WTC11 (cell line): ENCODE measurements around the gene TMEM175. TPM values are rescaled to one million over a fixed set of nuclear protein-coding genes. Genes with fewer than 3 reads are reported as not detected.
A peak's percentile ranks its signal among the peaks of the same experiment; 100 is the strongest.
"Not testable (repeated sequence)": the region's sequence is repeated elsewhere in the genome, so short reads cannot be mapped to it uniquely, and the experiment has no call there.

Experiments used
- ATAC-seq: fragments of 200-7000 bp; cut with Tn5 transposase; 2 replicates; pipeline ENCODE4 v1.10.0; 2021; ENCODE audit warnings: mild to moderate bottlenecking, moderate library complexity
- CTCF ChIA-PET: fragments of 300-600 bp; sonication (Branson Sonifier 250); formaldehyde crosslinking; loops from one replicate; lab custom pipeline; 2021; ENCODE audit warnings: antibody characterized with exemption; lab: Charles Lee
- POLR2A ChIA-PET: fragments of 350-600 bp; sonication (Branson Sonifier 250); formaldehyde crosslinking; loops from one replicate; lab custom pipeline; 2021; ENCODE audit warnings: antibody characterized with exemption; lab: Charles Lee
- DNase-seq: peaks from one replicate; pipeline ENCODE4 v3.0.0; 2021; ENCODE audit warnings: low spot score
- H3K27ac Mint-ChIP-seq: 2 replicates; pipeline ENCODE4 v1.8.0; 2021; ENCODE audit warnings: mixed read lengths
- H3K27me3 Mint-ChIP-seq: 2 replicates; pipeline ENCODE4 v1.8.0; 2021; ENCODE audit warnings: low read depth, mild to moderate bottlenecking, moderate library complexity, mixed read lengths
- H3K36me3 Mint-ChIP-seq: 2 replicates; pipeline ENCODE4 v1.8.0; 2021; ENCODE audit warnings: mixed read lengths
- H3K4me1 Mint-ChIP-seq: 2 replicates; pipeline ENCODE4 v1.8.0; 2022; ENCODE audit warnings: mixed read lengths
- H3K4me3 Mint-ChIP-seq: 2 replicates; pipeline ENCODE4 v1.8.0; 2021; ENCODE audit warnings: mild to moderate bottlenecking, moderate library complexity, mixed read lengths
- H3K9me3 Mint-ChIP-seq: 2 replicates; pipeline ENCODE4 v1.8.0; 2021; ENCODE audit warnings: mixed read lengths
- ATF2 ChIP-seq: sonication (generic); formaldehyde crosslinking; IDR thresholded peaks from 2 replicates; pipeline ENCODE4 v1.8.1; 2022; ENCODE audit warnings: low read depth, missing genetic modification reagents, borderline replicate concordance
- ATF3 ChIP-seq: sonication (generic); formaldehyde crosslinking; conservative IDR thresholded peaks from 2 replicates; pipeline ENCODE4 v1.8.1; 2022; ENCODE audit warnings: mild to moderate bottlenecking, missing genetic modification reagents
- CTCF ChIP-seq: fragments of 200-600 bp; IDR thresholded peaks from 2 replicates; pipeline ENCODE4 v1.8.0; 2022; ENCODE audit warnings: antibody characterized with exemption
- ETV6 ChIP-seq: sonication (generic); formaldehyde crosslinking; IDR thresholded peaks from 2 replicates; pipeline ENCODE4 v1.8.1; 2022; ENCODE audit warnings: mild to moderate bottlenecking, missing genetic modification reagents
- HMGA2 ChIP-seq: fragments of 250-450 bp; sonication (Bioruptor Pico); IDR thresholded peaks from 2 replicates; pipeline ENCODE4 v1.4.0; 2021; ENCODE audit warnings: mild to moderate bottlenecking, moderate library complexity
- MLX ChIP-seq: sonication (generic); formaldehyde crosslinking; IDR thresholded peaks from 2 replicates; pipeline ENCODE4 v1.8.1; 2023; ENCODE audit warnings: mild to moderate bottlenecking, missing genetic modification reagents, moderate library complexity
- NFATC4 ChIP-seq: fragments of 250-450 bp; sonication (Bioruptor Pico); IDR thresholded peaks from 2 replicates; pipeline ENCODE4 v1.9.0; 2021; ENCODE audit warnings: mild to moderate bottlenecking
- NR2C2 ChIP-seq: sonication (generic); formaldehyde crosslinking; IDR thresholded peaks from 2 replicates; pipeline ENCODE4 v1.8.0; 2022; ENCODE audit warnings: mild to moderate bottlenecking, missing genetic modification reagents
- TEAD1 ChIP-seq: sonication (generic); formaldehyde crosslinking; IDR thresholded peaks from 2 replicates; pipeline ENCODE4 v1.8.0; 2022; ENCODE audit warnings: mild to moderate bottlenecking, missing genetic modification reagents
- ZBTB43 ChIP-seq: sonication (generic); formaldehyde crosslinking; IDR thresholded peaks from 2 replicates; pipeline ENCODE4 v1.8.1; 2023; ENCODE audit warnings: mild to moderate bottlenecking, missing genetic modification reagents
- ZNF219 ChIP-seq: sonication (generic); formaldehyde crosslinking; IDR thresholded peaks from 2 replicates; pipeline ENCODE4 v1.8.0; 2023; ENCODE audit warnings: missing genetic modification reagents, mild to moderate bottlenecking, borderline replicate concordance
- ZNF425 ChIP-seq: fragments of 250-450 bp; sonication (Bioruptor Pico); conservative IDR thresholded peaks from 2 replicates; pipeline ENCODE4 v1.9.0; 2021; ENCODE audit warnings: mild to moderate bottlenecking
- ZNF532 ChIP-seq: fragments of 250-450 bp; sonication (Bioruptor Pico); IDR thresholded peaks from 2 replicates; pipeline ENCODE4 v1.9.0; 2021; ENCODE audit warnings: mild to moderate bottlenecking, borderline replicate concordance
- ZNF671 ChIP-seq: fragments of 250-450 bp; sonication (Bioruptor Pico); IDR thresholded peaks from 2 replicates; pipeline ENCODE4 v1.8.0; 2021; ENCODE audit warnings: mild to moderate bottlenecking
- total RNA-seq: library from RNA; stranded (reverse); gene quantifications from 3 replicates; pipeline ENCODE4 v1.2.3, GENCODE V29; 2021

TMEM175 gene
- total RNA-seq, 1 experiment from 2014 or later = 9.2 TPM

- TF ChIP-seq ATF3 (CRISPR knock-in tag) = no peak
- peak; percentile 49 for TF ChIP-seq CTCF
- Mint-ChIP-seq H3K27ac (peak overlapping the region; percentile 93), H3K4me3 (no peak overlapping the region), H3K27me3 (no peaks in the 10 kb centered on the region), H3K9me3 (no peaks in the 10 kb centered on the region), H3K36me3 (no peaks in the 10 kb centered on the region), H3K4me1 (peaks cover 30% of the 10 kb centered on the region)
- ATAC-seq (peak; percentile 83), DNase-seq (peak; percentile 81)
- CTCF ChIA-PET = interaction anchor here (0.6 to 1.7 kb wide), 17 partner anchors 16 to 242 kb away, joined by 3 to 9 read pairs (median 3); partner anchors contain the start of genes FGFRL1 and IDUA
- POLR2A ChIA-PET = interaction anchor here (0.5 kb wide), 1 partner anchor 10 kb away, joined by 3 read pairs; no protein-coding TSS in a partner anchor
Observed at GRCh38 chr4:926538-926937, 5.7 kb upstream of the TMEM175 start.

- H3K4me1 Mint-ChIP-seq = peaks cover 31% of the 10 kb centered on the region
- H3K4me3 Mint-ChIP-seq, H3K27me3 Mint-ChIP-seq, H3K36me3 Mint-ChIP-seq, H3K9me3 Mint-ChIP-seq, H3K27ac Mint-ChIP-seq, ATAC-seq, CTCF ChIA-PET, POLR2A ChIA-PET, DNase-seq: not testable (repeated sequence)
Observed at GRCh38 chr4:927566-927965, 4.7 kb upstream of the TMEM175 start.

- Mint-ChIP-seq H3K4me3 (no peak overlapping the region), H3K4me1 (peaks cover 34% of the 10 kb centered on the region), H3K9me3 (no peaks in the 10 kb centered on the region), H3K27me3 (no peaks in the 10 kb centered on the region), H3K36me3 (no peaks in the 10 kb centered on the region), H3K27ac (no peak overlapping the region)
- no peak for DNase-seq
- ChIA-PET POLR2A (no interaction called here), CTCF (interaction anchor here (1.3 kb wide), 1 partner anchor 187 kb away, joined by 5 read pairs; no protein-coding TSS in a partner anchor)
- ATAC-seq = no peak
- TF ChIP-seq TEAD1 (CRISPR knock-in tag) (no peak), ETV6 (CRISPR knock-in tag) (no peak), CTCF (no peak), MLX (no peak), NR2C2 (CRISPR knock-in tag) (no peak), NFATC4 (CRISPR knock-in tag) (no peak), ATF2 (CRISPR knock-in tag) (no peak), ZNF532 (CRISPR knock-in tag) (no peak), ZNF219 (CRISPR knock-in tag) (no peak), ZBTB43 (CRISPR knock-in tag) (no peak), ZNF425 (no peak), ZNF671 (CRISPR knock-in tag) (no peak), HMGA2 (no peak)
Observed at GRCh38 chr4:929096-929765, 3.0 kb upstream of the TMEM175 start.
